NCI-H510A (cell line): ENCODE measurements around the gene ASF1B.
"Not testable (repeated sequence)": the region's sequence is repeated elsewhere in the genome, so short reads cannot be mapped to it uniquely, and the experiment has no call there.

ENCODE experiments used
- DNase-seq: peaks from one replicate; lab custom pipeline; 2025; lab: John Stamatoyannopoulos, UW

ASF1B gene

GRCh38 chr19:14136509-14137281, at the start of gene ASF1B:
TSS of gene ASF1B (minus strand) at chr19:14136589. CDS start at chr19:14136456, 133 bp downstream.
- peak; percentile 100 for DNase-seq

GRCh38 chr19:14185691-14186090, 49.3 kb upstream of the ASF1B start:
- DNase-seq = not testable (repeated sequence)

DNA sequence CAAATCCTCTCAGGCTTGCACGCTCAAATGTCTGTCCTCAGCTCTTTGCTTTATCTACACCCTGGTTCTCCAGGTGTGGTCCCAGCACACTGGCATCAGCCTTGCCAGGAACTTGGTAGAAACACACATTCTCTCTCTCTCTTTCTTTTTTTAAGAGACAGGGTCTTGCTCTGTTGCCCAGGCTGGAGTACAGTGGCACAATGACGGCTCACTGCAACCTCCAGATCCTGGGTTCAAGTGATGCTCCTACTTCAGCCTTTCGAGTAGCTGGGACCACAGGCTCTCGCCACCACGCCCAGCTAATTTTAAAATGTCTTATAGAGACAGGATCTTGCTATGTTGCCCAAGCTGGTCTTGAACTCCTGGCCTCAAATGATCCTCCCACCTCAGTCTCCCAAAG, 48.8 kb upstream of the ASF1B start:
- no peak for DNase-seq

DNA sequence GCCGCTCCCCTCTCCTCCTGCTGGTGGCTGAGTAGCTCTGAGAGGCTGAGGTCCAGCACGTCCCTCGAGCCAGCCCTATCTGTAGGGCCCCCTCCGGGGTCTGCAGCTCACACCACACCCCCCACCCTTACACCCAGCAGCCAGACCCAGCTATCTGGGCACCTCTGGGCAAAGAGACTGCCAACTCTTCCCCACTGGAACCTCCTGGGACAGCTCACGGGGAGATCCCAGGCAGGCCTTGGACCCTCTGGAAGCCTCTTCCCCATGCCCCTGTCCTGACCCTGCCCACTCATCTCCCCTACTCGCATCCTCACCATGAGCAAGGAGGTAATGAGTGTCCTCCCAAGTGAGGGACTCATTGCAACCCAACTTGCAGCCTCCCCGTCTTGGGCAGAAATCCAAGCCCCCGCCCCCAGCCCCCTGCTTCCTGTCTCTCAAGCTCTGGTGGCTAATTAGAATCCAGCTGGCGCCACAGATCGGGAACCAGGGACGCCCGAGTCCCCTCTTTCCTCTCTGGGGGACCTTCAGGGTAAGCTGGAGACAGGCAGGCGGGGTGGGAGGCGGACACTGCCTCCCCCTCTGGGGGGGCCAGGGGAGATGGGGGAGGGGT, 47.5 kb upstream of the ASF1B start:
- no peak for DNase-seq

DNA sequence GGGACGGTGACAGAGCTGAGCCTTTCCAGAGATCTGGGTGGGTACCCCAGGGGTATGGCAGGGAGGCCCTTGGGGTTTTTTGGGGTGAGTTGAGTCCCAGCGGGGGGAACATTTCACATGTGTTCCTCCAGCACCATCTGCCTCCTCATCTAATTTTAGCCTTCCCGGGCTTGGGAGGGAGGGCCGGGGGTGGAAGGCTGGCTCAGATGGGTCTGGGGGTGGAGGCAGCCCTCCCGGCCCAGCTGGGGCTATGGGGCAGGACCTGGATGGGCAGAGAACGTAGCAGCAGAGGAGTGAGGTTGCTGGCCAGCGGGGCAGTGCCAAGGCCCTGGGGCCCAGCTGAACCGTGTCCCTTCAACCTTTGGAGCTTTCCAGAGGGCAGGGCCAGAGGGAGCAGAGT, 46.1 kb upstream of the ASF1B start:
- no peak for DNase-seq

DNA sequence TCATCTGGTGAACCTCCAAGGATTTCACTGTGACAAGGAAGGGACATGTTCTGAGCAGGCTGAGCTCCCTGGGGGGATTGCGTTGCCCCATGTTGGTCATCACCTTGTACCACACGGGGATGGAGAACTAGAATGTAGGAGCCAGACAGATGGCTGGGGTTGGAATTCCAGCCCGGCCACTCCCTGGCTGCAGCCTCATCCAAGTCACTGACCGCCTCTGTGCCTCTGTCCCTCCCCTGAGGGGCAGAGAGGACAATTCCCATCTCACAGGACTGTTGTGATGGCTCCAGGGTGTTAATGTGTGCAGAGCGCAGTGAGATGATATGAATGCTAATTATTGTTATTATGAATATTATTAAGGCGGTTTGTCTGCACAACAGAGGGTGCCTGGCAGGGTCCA, 45.5 kb upstream of the ASF1B start:
- no peak for DNase-seq

- DNase-seq = not testable (repeated sequence)
Measured at GRCh38 chr19:14181199-14181598, 44.8 kb upstream of the ASF1B start.

DNA sequence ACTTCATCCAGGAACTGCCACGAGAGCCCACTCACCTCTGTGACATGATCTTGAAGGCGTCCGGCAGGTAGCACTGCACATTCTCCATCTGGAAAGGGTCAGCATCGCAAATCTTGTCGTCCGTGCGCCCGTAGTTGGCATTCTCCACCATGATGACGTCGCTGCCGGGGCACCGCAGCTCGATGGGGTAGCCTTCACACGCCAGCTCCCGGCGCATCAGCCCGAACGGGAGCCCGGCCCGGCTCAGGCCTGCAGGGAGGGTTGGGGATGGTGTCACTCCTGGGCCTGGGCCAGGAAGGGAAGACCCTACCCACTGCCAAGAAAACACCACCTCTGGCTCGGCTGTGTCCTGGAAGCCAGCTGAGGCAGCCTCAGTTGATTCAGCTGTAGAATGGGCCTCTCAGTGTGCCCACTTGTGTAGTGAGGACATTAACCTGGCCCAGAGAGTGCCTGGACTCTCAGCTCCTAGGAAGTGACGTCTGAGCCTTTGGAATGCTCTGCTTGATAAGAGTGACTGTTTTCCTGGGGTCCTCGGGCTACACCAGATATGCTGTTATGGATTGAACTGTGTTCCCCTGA, 41.2 kb upstream of the ASF1B start:
- no peak for DNase-seq

- no peak for DNase-seq
Measured at GRCh38 chr19:14175351-14175792, 39.0 kb upstream of the ASF1B start.

- DNase-seq = no peak
Measured at GRCh38 chr19:14174883-14175282, 38.5 kb upstream of the ASF1B start.

- DNase-seq = no peak
Measured at GRCh38 chr19:14168993-14169392, 32.6 kb upstream of the ASF1B start.

DNA sequence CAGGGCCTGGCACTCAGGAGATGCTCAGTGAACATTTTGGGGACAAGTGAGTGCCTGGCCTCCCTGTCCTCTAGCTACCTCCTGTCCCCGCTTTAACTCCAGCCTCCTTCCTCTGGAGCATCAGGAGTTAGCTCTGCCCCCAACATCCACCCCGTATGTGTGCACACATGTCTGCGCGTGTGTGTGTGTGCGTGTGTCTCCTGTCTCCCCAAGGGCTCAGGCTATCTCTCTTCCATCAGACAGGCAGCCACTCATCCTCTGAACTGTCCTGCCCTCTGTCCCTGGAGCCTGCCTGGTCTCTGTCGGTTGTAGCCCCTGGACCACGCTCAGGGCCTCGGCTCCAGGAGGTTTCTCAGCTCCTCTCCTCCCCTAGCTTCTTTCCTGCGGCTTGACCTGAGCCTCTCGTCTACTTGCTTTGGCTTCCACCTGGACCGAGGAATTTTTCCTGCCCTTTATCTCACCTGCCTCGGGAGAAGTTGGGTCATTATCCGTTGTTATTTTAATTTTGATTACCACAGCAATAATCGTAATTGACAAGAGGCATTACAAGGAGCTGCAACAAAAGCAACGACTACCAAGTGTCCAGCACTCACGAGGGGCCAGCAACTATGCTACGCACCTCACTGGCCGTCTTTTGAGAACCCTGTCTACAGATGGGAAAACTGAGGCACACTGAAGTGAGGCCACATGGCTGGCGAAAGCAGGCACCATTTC, 32.0 kb upstream of the ASF1B start:
- DNase-seq = no peak

DNA sequence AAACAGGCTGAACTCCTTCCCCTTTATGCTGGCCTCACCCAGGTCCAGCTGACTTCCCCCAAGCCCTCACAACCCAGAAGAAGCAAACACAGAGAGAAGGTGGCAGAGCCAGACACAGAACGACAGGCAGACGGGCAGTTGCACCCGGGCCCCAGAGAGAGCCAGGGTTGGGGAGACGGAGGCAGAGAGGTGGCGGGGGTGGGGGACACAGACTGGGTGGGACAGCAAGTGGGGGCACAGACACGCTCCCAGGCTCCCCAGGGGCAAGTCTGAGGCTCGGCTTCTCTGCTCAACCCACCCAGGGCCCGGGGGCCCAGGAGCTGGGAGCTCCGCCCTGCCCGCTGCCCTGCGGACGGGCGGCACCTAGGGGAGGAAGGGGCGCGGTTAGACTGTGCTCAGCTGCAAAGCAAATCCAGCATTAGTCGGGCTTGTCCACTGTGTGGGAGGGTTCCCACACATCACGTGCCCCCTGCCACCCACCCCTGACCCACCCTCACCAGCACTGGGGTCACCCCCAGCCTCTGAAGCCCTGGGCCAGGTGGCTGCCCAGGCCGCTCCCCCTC, 31.3 kb upstream of the ASF1B start:
- no peak for DNase-seq

DNA sequence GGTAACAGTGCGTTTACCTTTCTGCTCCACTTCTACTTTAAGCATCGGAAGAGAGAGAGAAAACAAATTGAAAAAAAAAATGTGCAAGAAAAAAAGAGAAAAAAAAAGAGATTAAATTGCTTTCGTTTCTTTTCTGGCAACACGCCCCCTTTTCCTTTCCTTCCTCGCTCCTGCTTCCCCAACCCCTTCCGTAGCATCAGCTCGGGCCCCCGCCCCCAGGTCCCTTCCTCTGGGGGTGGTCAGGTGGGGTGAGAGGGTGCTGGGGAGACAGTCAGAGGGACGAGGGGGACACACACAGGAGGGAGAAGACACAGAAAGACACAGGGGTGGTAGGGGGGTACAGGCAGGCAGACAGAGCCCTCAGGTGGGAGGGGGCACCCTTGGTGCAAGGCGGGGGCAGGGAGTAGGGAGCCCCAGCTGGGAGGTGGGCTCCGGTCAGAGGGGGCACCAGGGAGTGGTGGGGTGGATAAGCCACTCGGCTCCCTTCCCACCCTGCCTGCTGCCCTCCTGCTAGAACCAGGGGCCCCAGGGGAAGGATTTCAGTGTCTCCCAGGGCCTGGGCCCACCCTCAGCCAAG, 30.7 kb upstream of the ASF1B start:
- DNase-seq = no peak

GRCh38 chr19:14165990-14166830, 29.8 kb upstream of the ASF1B start:
- DNase-seq = no peak

GRCh38 chr19:14164724-14165493, 28.5 kb upstream of the ASF1B start:
- DNase-seq = no peak

DNA sequence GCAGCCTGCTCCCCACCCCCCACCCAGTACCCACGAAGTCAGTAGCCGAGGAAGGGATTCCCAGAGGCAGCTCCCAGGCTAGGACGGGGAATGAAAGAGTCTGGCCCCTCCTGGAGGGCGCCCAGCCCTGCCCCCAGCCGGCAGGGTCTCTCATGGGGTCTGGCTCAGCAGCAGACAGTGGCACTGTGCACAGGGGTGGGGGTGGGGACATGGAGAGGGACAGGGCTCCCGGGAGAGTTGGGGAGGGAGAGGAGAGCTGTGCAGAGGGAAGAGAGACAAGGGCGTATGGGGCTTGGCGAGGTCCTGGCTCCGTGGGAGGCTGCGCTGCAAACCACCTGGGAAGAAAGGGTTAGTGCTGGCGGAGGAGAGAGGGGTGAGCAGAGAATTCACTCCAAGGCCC, 27.7 kb upstream of the ASF1B start:
- no peak for DNase-seq

GRCh38 chr19:14162871-14163297, 26.5 kb upstream of the ASF1B start:
- DNase-seq = no peak

DNA sequence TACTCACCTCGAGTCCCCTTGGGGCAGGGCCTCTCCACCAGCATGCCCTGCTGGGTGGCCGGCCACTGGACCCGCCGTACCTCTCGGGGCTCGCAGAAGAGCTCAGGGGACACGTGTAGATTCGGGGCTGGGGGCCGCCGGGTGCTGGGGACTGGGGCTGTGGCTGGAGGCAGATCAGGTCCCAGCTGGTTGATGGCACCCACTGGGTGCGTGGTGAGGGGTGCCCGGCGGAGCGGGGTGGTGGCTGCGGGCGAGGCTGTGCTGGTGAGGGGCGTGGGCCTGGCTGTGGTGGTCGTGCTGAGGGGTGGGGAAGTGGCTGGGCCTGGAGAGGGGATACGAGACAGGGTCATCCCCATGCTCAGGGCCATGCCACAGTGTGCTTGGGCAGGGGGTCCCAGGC, 24.9 kb upstream of the ASF1B start:
- no peak for DNase-seq

DNA sequence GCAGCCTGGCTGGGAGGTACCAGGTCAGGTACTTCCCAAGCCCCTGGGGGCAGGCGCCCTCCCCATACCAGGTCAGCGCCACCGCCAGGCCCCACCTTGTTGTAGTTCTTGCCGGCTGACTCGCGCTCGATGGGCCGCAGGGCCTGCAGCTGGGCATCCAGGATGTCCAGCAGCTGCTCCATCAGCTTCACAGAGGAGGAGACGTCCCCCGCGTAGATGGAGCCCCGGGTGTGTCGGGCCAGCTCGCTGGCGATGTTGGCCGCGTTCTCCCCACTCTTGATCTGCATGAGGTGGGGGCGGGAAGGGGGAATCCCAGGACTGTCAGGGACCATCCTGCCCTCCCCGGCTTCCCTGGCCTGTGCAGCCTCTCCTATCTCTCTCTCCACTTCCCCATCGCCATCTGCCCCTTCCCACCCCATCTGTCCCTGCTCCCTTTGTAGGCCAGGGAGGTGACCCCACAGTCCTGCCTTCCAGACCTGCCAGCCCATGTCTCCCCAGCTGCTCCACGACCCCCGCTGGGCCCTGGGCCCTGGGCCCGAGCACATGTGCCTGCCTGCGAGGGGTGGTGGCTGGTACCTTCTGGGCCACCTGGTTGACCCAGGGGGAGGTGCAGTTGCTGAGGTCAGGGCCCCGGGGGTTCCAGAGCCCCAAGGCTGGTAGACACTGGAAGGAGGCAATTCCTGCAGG, 23.8 kb upstream of the ASF1B start:
- DNase-seq = no peak
